Measurements from ENCODE around the gene SLC9A8.

The SLC9A8 gene

DNA sequence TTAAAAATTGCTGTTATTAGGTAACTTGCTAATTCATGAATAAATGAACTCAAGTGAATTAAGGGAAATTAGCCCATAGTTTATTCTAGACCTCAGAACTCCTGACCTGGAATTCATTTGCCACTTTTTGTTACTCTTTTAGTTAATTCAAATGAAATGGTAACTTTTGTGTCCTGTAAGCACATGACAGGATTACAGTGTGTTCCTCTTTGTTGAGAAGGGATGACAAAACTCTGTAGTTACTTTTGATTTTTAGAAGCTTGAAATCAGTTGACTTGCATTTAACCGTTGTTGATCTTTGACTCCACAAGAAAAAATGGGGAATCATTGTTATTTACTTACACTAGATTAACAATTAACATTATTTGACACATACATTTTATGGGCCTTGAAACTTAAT is 6.2 kb downstream of the SLC9A8 start:
- DNase-seq = no peak

DNA sequence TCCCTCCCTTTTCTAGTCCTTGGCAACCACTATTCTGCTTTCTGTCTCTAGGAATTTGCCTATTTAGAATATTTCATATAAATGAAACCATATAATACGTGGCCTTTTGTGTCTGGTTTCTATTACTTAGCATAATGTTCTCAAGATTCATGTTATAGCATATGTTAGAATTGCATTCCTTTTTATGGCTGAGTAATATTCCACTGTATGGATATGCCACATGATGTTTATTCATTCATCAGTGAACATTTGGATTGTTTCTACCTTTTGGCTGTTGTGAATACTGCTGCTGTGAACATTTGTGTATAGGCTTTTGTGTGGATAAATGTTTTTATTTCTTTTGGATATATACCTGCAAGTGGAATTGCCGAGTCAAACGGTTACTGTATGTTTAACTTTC is 7.1 kb downstream of the SLC9A8 start:
- DNase-seq = no peak

DNA sequence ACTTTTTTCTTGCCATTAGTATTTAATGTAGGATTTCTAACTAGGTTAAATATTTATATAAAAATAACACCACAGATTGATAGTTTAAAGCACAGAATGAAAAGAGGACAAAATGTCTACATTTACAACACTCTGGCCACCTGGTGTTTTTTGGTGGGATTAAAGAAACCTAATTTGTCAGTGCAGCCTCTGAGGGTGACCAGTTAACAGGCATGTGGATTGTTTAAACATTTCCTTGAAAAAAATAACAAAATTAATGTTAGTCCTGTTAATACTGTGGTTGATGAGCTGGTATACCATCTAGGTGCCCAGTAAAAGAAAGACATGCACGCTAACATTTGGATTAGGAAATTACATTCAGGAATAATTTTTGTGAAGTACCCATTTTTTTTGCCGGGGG is 8.8 kb downstream of the SLC9A8 start:
- DNase-seq = no peak

DNA sequence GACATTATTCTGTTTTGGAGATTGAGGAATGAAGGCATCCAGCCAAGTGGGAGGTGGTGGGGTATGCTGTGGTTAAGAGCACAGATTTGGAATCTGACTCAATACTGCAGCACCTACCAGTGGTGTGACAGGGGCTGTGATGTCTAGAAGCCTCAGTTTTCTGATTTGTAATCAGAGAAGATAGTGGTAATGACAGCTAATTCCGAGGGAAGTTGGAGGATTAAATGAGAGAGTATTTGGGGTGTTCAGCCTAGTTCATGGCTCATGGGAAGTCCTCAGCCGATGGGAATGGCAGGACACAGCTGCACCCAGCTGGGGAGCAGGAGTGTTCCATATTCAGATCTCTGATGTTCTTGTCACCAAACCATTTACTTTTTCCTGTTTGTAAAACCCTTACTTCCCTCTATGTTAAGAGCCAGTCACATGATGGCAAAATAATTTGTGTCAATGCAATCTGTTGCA is 9.3 kb downstream of the SLC9A8 start:
- no peak for DNase-seq

DNA sequence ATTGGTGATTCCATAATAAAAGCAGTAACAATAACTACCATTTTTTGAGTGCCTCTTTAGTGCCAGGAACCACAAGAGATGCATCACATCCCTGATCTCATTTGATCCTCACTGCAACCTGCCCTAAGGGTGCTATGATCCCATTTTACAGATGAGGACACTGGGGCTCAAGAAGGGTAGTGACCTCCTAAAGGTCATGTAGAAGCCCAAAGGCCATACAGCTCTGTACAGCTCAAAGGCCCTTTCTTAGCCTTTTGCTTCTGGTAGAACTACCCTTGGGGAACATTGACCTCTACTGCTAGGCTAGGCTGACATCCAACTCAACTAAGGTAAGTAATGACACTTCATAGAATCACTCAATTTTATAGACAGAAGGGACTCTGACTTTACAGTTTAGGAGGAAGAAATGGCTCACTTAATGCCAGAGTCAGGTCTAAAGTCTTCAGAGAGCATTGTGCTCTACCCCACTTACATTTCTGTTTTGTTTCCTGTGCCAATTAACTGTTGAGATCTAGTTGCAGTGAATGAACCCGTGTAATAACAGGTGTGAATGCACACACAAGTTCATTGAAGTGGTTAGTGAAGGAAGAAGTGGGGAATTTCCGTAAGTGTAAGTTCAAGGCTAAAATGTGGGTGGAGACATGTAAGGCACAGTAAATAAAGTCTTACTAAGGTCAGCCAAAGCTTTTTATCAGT is 10.7 kb downstream of the SLC9A8 start:
- DNase-seq = no peak

DNA sequence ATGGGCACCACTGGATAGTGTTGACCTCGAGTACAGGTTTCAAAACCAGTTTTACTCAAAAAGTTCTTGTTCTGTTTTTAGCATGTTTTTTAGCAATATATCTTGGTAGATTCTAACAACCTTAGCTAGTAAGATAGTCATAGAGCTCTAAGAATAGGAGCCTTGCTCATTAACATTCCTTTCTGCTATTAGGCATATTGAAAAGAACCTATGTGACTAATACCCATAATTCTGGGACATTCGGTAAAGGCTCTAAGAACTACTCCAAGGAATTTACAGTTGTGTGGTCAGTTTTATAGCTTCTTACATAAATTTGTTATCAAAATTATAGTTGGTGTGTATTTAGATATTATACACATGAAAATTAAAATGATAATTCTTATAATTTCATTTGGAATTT is 11.6 kb downstream of the SLC9A8 start:
- DNase-seq = no peak

DNA sequence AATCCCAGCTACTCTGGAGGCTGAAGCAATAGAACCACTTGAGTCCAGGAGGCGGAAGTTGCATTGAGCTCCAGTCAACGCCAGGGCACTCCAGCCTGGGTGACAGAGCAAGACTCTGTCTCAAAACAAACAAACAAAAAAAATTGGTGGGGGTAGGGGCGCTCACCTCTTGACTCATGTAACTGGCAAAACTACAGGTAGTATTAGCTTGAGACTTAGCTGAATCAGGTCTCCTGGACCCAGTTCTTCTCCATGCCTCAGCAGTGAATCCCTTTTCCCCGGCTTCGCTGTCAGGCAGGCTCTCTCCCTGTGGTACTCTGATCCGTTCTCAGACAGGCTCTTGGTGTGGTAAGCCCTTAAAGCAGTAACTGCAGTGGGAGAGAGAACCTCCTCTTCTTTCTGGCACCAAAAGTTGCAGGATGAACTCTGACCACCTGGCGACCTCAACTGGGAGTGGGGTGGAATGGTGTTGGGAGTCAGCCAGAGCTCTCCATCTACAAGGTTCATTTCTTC is 12.9 kb downstream of the SLC9A8 start:
- DNase-seq = no peak

DNA sequence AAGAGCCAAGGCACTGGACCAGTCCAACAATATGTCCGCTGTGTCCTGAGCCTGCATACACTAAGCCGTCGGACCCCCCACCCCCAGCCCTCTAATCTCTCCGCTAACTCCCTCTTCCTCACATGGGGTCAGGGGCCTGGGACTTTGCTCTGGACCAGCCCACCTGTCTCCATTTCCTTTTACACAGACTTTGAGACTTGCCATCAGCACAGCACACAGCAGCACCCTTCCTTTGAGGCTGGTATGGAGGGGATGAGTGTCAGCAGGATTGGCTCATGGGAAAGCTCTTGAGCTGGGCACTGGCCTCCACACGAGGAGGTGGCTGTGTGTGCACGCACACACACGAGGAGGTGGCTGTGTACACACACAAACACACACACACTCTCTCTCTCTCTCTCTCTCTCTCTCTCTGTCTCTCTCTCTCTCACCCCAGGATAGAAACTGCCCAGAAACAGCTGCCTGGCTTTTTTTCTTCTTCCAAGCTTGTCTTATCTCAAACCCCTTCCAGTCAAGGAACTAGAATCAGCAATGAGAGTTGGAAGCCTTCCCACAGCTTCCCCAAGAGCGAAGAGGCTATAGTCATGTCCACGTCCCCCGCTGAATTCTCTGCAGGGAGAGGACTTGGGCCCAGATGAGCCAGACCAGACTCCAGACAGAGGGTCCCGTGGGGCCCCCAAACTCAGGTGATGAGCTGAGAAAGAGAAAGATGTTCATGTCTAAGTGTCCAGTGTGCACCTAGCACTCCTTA is 18.6 kb downstream of the SLC9A8 start:
- DNase-seq = no peak

DNA sequence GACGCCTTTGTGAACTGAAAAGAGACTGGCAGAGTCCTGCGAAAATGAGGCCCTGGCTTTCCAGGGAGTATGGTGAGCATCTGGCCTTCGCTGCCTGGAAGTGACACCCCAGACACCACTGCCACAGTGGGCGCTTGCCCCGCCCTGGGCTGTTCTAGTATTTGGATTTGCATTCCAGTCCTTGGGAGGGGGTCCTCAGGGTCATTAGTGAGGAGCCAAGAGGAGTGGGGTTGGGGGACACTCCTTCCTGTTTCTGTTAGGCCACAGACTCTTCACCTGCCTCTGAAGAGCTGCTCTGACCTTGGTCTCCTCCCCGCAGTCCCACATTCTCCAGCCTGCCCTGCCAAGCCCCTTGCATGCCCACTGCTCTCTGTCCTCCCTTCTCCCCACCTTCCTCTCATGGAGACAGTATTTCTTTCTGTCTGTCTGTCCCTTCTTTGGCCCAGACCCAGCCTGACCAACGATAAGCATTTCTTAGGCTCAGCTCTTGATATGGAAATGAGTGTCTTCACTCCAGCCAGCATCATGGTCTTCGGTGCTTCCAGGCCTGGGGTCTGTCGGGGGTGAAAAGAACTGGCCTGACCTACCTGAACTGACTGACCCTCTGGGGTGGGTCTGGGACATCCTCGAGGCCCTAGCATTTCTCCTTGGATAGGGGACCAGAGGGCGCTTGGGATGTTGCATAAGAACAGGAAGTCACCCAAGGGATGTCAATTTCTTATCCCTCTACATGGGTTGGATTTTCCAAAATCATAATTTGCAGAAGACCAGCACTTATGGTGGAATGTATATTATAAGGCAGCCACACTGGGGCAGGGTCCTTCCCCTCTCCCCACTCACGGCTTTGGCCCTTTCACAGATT is 19.4 kb downstream of the SLC9A8 start:
- no peak for DNase-seq

DNA sequence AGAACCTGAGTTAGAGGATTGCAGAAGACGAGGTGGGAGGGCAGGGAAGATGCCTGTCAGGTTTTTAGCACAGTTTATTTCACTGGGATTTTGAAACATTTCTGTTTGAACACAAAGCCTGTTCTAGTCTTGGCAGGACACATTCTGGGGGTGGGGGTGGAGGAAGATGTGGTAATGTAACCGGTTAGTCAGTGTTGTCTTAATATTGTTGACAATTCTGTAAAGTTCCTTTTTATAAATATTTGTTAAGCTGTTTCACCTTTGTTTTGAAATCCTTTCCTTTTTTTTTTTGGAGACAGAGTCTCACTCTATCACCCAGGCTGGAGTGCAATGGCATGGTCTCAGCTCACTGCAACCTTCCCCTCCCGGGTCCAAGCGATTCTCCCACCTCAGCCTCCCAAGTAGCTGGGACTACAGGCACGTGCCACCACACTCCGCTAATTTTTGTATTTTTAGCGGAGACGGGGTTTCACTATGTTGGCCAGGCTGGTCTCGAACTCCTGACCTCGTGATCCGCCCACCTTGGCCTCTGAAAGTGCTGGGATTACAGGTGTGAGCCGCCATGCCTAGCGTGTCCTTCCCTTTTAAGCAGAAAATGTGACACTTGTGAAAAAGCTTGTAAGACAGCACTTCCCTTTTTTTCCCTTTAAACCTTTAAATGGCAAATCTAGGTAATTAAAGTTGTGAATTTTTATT is 20.2 kb downstream of the SLC9A8 start:
- DNase-seq = no peak

DNA sequence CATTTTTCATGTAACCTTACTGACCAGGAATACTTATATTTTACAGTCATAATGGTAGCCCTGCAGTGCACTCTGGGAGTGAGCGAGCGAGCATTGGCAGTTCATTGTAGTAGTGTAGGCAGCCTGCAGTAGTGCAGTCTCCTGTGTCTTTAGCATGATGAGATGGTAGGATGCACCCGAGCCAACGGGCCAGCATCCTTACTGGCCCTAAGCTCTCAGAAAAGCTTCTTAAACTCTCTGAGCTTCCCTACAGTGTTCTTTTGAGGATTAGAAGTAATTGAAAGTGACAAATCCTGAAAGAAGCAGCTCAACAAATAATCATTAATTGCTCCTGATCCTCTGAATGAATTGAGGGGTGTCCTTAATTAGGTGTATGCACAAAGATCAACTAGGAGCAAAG is 20.9 kb downstream of the SLC9A8 start:
- no peak for DNase-seq

DNA sequence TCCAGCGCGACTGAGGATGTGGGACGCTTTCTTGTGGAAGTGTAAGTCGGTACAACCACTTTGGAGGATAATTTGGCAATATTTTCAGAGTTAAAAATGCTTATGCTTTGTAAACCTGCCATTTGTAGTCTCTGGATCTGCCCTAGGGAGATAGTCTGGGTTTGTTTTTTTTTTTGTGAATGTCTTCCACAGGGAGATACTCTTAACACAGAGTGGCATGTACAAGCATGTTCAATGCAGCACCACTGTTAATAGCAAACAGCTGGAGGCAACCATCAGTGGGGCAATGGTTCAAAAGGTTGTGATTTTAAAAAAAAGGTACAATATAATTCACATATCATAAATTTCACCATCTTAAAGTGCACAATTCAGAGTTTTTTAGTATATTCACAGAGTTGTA is 22.4 kb downstream of the SLC9A8 start:
- no peak for DNase-seq

DNA sequence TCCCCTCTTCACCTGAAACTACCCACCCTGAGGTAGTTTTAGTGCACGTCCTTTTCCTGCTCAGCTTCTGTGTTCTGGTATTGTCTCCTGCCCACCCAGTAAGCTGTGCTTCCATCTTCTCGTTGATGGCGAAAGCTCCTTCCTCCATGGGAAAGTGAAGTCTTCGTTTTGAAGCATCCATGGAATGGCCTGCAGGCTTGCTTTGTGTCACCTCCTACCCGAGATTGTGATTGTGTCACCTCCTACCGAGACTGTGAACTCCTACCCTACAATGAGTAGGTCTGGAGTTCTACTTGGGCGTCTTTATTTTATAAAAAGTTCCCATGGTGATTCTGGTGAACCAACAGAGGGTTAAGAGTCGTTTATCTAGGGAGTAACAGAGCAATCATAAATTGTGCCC is 25.9 kb downstream of the SLC9A8 start:
- DNase-seq = no peak

DNA sequence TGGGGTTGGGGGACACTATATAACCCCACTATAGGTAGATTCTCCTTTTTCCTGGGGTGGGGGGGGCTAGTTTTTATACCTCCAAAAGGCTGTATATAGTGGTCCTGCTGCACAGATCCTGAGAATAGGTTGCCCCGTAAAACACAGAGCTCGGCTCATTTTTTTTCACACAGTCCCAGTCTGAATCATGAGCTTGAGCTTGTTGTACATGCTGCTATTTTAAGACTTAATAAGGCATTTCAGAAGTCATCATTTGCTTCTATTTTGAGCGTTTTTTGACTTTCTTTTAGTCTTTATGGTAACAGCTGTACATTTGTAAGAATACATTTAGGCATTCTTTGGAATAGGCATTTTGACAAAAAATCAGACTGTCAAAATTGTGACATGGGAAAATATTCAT is 30.5 kb downstream of the SLC9A8 start:
- DNase-seq = no peak

DNA sequence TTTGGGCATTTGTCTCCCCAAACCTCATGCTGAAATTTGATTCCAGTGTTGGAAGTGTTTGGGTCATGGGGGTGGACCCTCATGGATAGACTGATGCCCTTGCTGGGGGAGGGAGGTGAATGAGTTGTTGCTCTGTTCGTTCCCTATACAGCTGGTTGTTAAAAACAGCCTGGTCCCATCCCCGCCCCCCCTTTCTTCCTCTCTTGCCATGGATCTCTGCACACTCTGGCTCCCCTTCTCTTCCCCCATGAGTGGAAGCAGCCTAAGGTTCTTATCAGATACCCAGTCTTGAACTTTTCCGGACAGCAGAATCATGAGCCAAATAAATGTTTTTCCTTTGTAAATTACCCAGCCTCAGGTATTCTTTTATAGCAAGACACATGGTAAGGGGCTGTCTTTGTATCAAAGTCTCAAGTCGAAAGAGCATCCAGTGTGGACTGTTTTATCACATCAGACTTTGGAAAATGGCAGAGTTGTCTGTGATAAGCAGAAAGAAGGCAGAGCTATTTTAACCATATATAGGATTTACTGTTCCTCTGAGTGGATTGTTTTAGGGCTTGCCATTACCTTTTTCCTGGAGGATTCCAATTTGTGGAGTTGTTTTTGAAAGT is 31.2 kb downstream of the SLC9A8 start:
- no peak for DNase-seq

DNA sequence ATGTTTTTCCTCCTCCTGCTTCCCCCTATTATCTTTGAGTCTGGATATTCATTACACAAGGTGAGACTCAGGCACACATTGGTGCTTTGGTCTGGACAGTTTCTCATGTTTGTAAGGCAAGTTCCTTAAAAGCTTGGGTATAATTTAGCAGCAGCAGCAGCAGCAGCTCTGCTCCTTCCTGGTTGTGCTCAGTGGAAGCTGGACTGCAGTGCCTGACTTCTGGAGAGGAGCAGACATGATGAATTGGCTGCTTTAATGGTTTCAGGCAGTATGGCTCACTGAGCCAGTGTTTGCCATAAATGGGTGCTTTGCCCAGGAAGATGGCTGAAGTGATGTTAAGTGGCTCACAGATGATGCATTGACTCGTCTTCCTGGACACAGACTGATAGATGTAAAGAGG is 32.4 kb downstream of the SLC9A8 start:
- DNase-seq = no peak

DNA sequence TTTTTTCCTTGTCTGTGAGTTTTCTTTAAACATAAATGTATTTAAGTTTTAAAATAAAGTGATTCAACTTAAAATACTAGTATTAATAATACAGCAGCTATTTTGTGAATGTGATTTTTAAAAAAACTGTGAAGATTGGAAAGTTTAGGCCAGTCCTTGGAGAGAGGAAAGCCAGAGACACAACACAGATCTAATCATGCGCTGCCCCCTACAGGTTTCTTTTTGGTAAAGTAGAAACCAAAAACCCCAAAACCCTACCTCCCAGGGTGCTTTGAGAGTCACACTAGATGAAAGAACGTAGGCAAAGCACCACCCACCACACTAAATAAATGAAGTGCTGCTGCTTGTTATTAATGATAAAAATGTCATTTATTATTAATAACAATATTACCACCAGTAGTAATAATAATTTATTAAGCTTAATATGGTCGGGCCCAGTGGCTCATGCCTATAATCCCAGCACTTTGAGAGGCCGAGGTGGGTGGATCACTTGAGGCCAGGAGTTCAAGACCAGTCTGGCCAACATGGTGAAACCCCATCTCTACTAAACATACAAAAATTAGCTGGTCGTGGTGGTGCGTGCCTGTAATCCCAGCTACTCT is 33.7 kb downstream of the SLC9A8 start:
- DNase-seq = peak; percentile 42 to 65

DNA sequence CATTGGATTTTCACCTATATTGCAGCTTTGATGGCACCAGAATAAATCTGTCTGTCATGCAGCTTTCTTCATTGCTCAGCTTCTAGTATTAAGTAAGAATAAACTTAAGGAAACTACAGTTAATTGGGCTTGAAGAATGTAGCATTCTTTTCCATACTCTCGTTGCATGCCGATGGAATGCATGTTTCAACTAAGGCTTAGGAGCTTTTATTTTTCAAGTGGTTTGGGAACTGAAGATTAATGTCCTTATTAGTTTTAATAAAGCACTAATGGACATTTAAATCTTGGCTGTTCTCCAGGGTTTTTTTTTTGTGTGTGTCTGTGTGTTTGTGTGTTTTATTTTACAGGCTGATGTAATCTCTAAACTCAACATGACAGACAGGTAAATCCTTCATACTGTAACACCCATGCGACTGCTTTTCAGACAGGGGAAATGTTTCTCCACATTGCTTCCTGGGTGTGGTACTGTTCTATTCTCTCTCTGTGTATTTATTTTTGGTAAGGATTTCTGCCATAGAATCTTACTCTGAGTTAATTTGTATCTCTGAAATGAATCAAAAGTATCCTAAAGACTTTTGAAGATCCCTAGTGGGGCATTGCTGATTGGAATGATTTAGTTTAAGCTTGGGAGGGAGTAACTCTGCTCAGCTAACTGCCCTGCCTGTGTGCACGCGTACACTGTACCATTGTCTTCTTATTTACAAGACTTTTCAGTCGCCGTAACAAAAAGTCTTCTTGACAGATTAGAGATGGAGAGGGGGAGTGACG is 38.0 kb downstream of the SLC9A8 start:
- DNase-seq = no peak

DNA sequence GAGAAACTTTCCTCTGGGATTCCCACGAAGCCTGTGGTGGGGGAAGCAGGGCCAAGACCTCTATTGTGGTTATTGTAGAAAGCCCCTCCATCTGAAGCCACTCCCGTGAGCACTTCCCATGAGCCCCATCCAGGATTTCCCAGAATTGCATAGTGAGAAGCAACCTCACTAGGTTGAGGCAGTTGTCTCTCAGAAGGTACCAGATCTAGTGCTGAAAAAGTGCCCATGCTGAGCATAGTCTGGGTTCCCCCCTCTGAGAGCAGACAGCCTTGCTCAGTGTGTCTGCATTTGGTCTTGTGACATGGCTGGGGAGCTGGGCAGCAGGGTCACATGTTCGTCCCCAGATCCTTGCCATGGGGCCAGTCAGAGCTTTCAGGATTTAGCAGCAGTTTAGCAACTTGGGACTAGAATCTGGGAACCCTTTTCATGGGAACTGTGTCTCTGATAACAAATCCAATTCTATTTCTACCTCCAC is 38.6 kb downstream of the SLC9A8 start:
- no peak for DNase-seq

DNA sequence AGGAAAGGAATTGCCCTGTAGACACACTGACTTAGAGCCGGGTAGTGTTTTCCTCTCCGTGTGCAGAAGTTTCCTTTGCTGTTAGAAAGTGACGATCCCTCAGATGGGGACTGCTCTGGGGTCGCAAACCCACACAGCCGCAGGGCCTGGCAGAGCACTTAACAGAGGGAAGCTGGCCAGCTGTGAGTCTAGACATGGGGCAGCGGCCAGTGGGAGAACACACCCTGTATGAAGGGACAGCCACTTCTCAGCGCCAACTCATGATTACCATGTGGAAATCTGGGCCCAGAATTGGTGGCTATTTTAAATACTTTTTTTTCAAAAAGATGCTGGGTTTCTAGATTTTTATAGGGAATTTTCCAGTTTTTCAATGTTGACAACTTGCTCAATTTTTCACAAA is 39.4 kb downstream of the SLC9A8 start:
- DNase-seq = no peak

DNA sequence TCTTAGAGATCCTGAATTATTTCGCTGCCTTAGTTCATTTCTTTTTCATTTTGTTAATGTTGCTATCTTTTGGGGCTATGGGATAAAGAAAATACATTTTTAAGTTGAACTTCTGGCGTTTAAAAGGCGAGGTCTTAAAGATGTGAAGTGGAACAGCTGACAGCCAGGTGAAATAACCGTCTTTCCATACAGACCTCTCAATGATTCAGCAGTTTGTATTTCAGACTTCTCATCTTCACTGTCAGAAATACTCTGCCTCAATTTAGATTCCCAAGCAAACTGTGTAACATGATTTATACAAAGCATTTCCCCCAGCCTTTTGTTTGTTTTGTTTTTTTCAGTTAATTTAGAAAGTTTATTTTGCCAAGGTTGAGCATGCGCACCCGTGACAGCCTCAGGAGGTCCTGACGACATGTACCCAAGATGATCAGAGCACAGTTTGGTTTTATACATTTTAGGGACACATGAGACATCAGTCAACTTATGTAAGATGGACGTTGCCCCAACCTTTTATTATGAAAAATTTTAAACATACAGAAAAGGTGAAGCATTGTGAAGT is 40.0 kb downstream of the SLC9A8 start:
- no peak for DNase-seq
